DMS 273 (cell line): ENCODE measurements around the gene KRTAP10-3.

Source experiments
- DNase-seq: peaks from one replicate; lab custom pipeline; 2025; ENCODE audit not compliant: unreplicated experiment; lab: John Stamatoyannopoulos, UW

Gene KRTAP10-3

GRCh38 chr21:44519346-44520325 is 39.0 kb downstream of the KRTAP10-3 start:
- no peak for DNase-seq

- no peak for DNase-seq
These were observed 39.9 kb downstream of the KRTAP10-3 start for GRCh38 chr21:44518686-44519085.

GRCh38 chr21:44517175-44517899 is 41.3 kb downstream of the KRTAP10-3 start:
- DNase-seq, result peak; percentile 37

GRCh38 chr21:44516828-44517174 is 41.8 kb downstream of the KRTAP10-3 start:
- no peak for DNase-seq

- DNase-seq, result no peak
These were observed 42.3 kb downstream of the KRTAP10-3 start for GRCh38 chr21:44516342-44516741.

GRCh38 chr21:44515359-44516165 is 43.0 kb downstream of the KRTAP10-3 start:
- no peak for DNase-seq

GRCh38 chr21:44514746-44515358 is 43.7 kb downstream of the KRTAP10-3 start:
- no peak for DNase-seq

GRCh38 chr21:44514218-44514520 is 44.4 kb downstream of the KRTAP10-3 start:
- no peak for DNase-seq

GRCh38 chr21:44513389-44514217 is 45.0 kb downstream of the KRTAP10-3 start:
- DNase-seq, result peak; percentile 81

GRCh38 chr21:44512496-44513388 is 45.9 kb downstream of the KRTAP10-3 start:
- DNase-seq, result no peak

GRCh38 chr21:44511938-44512275 is 46.7 kb downstream of the KRTAP10-3 start:
- no peak for DNase-seq

- no peak for DNase-seq
These were observed 47.2 kb downstream of the KRTAP10-3 start for GRCh38 chr21:44511219-44511937.

- peak; percentile 84 for DNase-seq
These were observed 47.9 kb downstream of the KRTAP10-3 start for GRCh38 chr21:44510508-44511218.

GRCh38 chr21:44510109-44510507 is 48.5 kb downstream of the KRTAP10-3 start:
- DNase-seq, result no peak

GRCh38 chr21:44509539-44509938 is 49.1 kb downstream of the KRTAP10-3 start:
- peak; percentile 95 for DNase-seq

- peak; percentile 32 for DNase-seq
These were observed 49.7 kb downstream of the KRTAP10-3 start for GRCh38 chr21:44508711-44509445.

- DNase-seq, result no peak
These were observed 50.2 kb downstream of the KRTAP10-3 start for GRCh38 chr21:44508426-44508710.
